HG03025 (cell line): ENCODE data around the gene RAD51B.

ENCODE experiments used
- ATAC-seq: cut with Tn5 transposase; IDR thresholded peaks from one replicate; pipeline ENCODE4 v1.9.1; 2021; ENCODE audit warnings: mild to moderate bottlenecking, moderate library complexity; ENCODE audit not compliant: unreplicated experiment, low FRiP score

The RAD51B gene

GRCh38 chr14:68239988-68240771 lies 420.6 kb downstream of the RAD51B start:
- ATAC-seq = no peak

GRCh38 chr14:68241862-68242487 lies 422.4 kb downstream of the RAD51B start:
- ATAC-seq = no peak

- no peak for ATAC-seq
These were observed 424.0 kb downstream of the RAD51B start for GRCh38 chr14:68243450-68244010.

- no peak for ATAC-seq
These were observed 424.8 kb downstream of the RAD51B start for GRCh38 chr14:68244262-68244980.

- no peak for ATAC-seq
These were observed 425.8 kb downstream of the RAD51B start for GRCh38 chr14:68245146-68246073.

GRCh38 chr14:68246074-68246785 lies 426.7 kb downstream of the RAD51B start:
- no peak for ATAC-seq

- ATAC-seq = no peak
These were observed 427.2 kb downstream of the RAD51B start for GRCh38 chr14:68246786-68247105.

GRCh38 chr14:68247274-68247673 lies 427.7 kb downstream of the RAD51B start:
- no peak for ATAC-seq

GRCh38 chr14:68247676-68248268 lies 428.2 kb downstream of the RAD51B start:
- ATAC-seq = no peak

GRCh38 chr14:68248481-68249255 lies 429.1 kb downstream of the RAD51B start:
- ATAC-seq = no peak

- no peak for ATAC-seq
These were observed 430.3 kb downstream of the RAD51B start for GRCh38 chr14:68249661-68250451.

GRCh38 chr14:68250927-68251768 lies 431.6 kb downstream of the RAD51B start:
- no peak for ATAC-seq

- no peak for ATAC-seq
These were observed 432.2 kb downstream of the RAD51B start for GRCh38 chr14:68251769-68252100.

- no peak for ATAC-seq
These were observed 433.7 kb downstream of the RAD51B start for GRCh38 chr14:68253160-68253780.

GRCh38 chr14:68253878-68254528 lies 434.4 kb downstream of the RAD51B start:
- no peak for ATAC-seq
